Activated CD4-positive, alpha-beta T cell treated with anti-CD3 and anti-CD28 coated beads, Interleukin-10, Interleukin-2, amounts not matched to agents 100 ng/mL and 50 ng/mL, durations not matched to agents 16 hours and 8 hours (primary cell): ENCODE data around the gene ALDH18A1.
A peak's percentile ranks its signal among the peaks of the same experiment; 100 is the strongest.
"Not testable (repeated sequence)": the region's sequence is repeated elsewhere in the genome, so short reads cannot be mapped to it uniquely, and the experiment has no call there.

Source experiments
- DNase-seq: peaks from one replicate; pipeline ENCODE4 v3.0.0-alpha.2; 2020

ALDH18A1 gene

GRCh38 chr10:95648138-95648537, 8.4 kb downstream of the ALDH18A1 start:
- no peak for DNase-seq

- no peak for DNase-seq
These were observed 10.4 kb downstream of the ALDH18A1 start for GRCh38 chr10:95646160-95646559.

DNA sequence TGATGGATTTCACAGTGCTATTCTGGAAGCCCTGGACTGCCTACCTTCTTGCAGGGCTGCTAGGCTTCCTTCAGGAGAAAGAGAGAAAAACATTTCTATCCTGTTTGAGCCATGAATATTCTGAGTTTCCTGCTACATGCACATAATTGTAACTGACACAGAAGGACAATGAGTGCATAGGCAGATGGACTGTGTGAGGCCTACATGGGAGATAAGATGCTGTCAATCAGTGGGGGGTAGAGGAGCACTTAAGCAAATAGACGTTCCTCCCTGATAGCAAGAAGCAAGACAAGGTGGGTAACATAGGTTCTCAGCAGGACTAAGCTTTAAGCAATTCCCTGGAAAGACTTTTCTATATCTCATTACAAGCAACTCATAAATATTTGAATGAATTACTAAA, 11.6 kb downstream of the ALDH18A1 start:
- DNase-seq = no peak

DNA sequence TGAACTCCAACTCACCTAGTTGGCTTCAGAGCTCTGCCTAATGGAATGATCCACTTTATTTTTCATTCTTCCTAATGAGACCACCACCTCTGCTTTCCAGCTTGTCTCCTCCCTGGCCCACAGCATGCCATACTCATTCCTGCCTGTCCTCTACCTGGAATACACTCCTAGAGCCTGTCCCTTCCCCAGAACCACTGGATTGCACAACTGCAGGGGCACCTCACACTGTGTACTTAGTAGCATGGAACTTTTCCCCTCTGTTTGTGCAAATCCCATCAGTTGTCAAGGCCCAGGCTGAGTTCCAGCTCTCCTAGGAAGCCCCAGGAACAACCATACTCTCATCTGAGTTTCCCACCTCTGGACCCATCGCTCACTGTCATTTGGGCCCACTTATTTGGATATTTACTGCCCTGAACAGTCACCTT, 15.6 kb downstream of the ALDH18A1 start:
- DNase-seq = no peak

DNA sequence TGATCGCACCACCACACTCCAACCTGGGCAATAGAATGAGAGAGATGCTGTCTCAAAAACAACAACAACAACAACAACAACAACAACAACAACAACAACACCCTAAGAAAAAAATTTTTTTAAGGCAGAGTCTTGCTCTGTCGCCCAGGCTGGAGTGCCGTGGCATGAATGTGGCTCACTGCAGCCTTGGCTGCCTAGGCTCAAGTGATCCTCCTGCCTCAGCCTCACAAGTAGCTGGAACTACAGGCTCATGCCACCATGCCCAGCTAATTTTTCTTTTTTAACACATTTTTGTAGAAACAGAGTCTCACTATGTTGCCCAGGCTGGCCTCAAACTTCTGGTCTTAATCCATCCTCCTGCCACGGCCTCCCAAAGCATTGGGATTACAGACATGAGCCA, 18.6 kb downstream of the ALDH18A1 start:
- no peak for DNase-seq

- no peak for DNase-seq
These were observed 19.4 kb downstream of the ALDH18A1 start for GRCh38 chr10:95637140-95637539.

DNA sequence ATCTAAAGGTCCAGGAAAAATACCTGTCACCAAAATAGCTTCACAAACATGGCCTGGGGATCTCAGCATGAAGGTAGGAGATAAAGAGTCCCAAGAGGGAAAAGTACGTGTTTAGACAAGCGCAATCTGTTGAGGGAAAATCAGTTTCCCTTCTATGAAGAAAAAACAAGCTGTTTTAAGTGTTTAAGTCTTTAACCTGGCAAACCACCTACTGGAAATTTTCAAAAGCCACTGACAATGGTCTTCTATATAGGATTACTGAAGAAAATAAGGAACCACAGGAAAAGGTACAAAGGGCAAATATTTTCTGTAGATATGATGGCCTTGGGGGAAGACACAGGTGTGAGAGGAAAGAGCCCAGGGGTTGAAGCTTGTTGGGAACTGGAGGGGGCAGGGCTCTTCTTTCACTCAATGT, 21.2 kb downstream of the ALDH18A1 start:
- no peak for DNase-seq

DNA sequence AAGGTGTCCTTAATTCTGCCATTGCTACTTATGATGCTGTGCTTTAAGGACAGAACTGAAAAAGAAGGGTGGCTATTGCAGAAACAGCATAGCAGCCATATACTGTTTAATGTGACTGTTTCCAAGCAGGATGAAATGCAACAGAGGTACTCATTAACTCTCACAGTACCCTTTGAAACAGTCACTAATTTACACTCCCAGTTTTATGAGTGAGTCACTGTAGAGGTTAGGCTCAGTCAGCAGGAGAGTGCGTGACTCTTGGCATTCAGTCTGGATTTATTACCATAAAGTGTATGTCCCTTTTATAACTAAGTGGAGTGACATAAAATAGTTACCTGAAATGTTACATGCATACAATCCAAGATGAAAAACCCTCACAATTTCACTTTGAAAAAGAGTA, 27.7 kb downstream of the ALDH18A1 start:
- DNase-seq = no peak

- DNase-seq = no peak
These were observed 30.0 kb downstream of the ALDH18A1 start for GRCh38 chr10:95626500-95626899.

- DNase-seq = not testable (repeated sequence)
These were observed 36.1 kb downstream of the ALDH18A1 start for GRCh38 chr10:95620415-95620814.

- no peak for DNase-seq
These were observed 38.4 kb downstream of the ALDH18A1 start for GRCh38 chr10:95618101-95618500.

GRCh38 chr10:95616446-95616845, 40.1 kb downstream of the ALDH18A1 start:
- DNase-seq = no peak

GRCh38 chr10:95613330-95613729, 43.2 kb downstream of the ALDH18A1 start:
- DNase-seq = no peak

GRCh38 chr10:95610727-95611126, 45.8 kb downstream of the ALDH18A1 start:
- no peak for DNase-seq

DNA sequence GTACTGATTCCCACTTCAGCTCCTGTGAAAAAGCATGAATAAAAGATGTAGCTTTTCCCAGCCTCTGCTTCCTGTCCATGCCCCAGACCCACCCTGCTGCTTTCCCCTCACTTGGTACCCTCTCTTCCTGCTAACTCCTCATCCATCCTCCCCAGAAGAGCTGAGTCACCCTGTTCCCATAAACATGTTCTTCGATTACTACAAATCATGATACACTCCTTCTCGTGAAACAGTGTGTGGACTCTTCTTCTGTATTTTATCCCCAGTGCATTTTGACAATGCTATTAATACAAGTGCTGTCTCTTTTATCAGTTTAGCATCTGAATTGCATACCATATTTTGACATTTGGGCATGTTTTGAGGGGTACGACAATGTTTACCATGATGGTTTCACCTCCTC, 49.6 kb downstream of the ALDH18A1 start:
- no peak for DNase-seq

DNA sequence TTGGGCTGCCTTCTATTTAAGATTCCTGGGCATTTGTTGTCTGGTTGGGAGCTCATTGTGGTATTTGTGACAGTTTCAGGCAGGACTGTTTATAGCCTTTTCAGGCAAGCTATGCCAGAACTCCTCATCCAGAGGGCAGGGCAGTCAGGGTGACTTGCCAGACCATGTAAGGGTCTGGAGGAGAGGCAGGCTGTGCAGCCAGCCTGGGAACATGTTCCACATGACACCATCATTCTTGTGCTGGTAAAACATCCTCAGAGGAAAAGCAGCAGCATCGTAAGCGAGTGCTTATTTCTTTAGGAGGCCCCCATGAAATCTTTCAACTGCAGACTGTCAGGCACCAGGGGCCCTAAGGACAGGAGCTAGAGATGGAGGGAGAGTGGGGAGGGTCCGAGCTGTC, 51.3 kb downstream of the ALDH18A1 start:
- DNase-seq = no peak

DNA sequence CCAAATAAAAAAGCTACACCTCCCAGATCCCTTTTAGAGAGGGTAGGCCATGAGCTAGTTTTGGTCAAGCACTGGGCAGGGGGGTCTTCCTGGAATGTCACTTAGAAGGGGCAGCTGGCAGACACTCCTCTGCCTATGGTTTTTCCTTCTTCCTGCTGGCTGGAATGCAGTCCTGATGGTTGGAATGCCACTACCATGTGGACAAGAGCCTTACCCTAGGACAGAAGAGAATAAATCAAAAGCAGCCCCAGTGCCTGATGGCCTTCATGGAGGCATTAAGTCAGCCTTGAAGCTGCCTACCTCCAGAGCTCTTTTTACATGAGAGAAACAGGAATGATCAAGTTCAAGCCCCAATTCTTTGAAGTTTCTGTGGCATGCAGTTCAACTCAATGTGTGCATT, 51.9 kb downstream of the ALDH18A1 start:
- DNase-seq = no peak

- no peak for DNase-seq
These were observed 54.1 kb downstream of the ALDH18A1 start for GRCh38 chr10:95602382-95602781.

- peak; percentile 57 for DNase-seq
These were observed 55.3 kb downstream of the ALDH18A1 start for GRCh38 chr10:95601116-95601719.

DNA sequence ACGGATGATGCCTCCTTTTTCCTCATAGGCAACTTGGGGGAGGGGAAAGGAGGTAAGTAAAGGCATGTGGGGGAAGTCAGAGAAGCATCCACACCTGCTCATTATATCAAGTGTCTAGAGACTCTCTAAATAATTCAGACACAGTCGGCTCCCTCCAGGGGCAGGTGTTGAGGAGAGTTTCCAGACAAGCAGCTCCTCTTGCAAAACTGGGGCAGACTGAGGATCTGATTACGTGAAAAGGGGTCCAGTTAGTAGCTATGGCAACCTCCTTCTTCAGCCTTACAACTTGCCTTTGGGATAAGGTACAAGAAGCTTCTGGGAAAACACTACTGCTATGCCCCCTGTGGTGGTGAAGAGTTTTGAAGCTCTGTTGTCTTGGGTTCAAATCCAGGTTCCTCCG, 56.4 kb downstream of the ALDH18A1 start:
- no peak for DNase-seq

DNA sequence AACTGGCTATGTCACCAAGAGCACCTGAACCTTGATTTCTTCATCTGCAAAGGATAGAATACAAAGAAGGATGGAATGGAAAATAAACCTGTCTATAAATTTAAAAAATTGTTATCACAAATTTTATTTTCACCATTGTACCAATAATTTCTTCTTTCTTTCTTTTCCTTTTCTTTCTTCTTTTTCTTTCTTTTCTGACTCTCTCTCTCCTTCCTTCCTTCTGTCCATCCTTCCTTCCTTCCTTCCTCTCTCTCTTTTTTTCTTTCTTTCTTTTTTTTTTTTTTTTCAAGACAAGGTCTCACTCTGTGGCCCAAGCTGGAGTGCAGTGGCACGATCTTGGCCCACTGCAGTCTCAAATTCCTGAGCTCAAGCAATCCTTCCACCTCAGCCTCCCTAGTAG, 58.7 kb downstream of the ALDH18A1 start:
- DNase-seq = no peak

GRCh38 chr10:95588025-95588424, 68.5 kb downstream of the ALDH18A1 start:
- DNase-seq = no peak

- no peak for DNase-seq
These were observed 76.5 kb downstream of the ALDH18A1 start for GRCh38 chr10:95579835-95580535.

GRCh38 chr10:95579292-95579691, 77.2 kb downstream of the ALDH18A1 start:
- no peak for DNase-seq

DNA sequence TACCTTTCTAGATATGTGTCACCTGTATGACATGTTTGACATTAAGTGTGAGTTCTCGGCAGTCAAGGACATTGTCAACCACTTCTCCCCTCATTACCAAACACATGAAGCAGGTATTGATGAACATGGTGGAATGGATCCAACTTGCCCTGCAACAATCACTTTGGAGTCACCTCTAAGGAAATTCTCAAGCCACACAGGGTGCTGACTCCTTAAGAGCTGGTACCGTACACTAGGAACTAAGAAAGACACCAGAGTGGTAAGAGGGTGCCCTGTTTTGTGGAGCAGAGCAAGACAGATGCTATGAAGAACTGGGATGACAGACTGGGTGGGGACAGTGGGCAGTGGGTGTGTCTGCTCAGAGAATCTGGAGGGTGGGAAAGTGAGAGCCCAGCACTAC, 77.9 kb downstream of the ALDH18A1 start:
- no peak for DNase-seq
